Activated T-cell treated with anti-CD3 and anti-CD28 coated beads, Interleukin-2, amount 50 U/mL, for 48 hours (primary cell): Measurements from ENCODE around the gene AGFG1.
"Not testable (repeated sequence)": the region's sequence is repeated elsewhere in the genome, so short reads cannot be mapped to it uniquely, and the experiment has no call there.

Experiments
- DNase-seq, 2 experiments: peaks; one replicate each; pipeline ENCODE4 v3.0.0-alpha.2; 2020

Gene AGFG1

DNA sequence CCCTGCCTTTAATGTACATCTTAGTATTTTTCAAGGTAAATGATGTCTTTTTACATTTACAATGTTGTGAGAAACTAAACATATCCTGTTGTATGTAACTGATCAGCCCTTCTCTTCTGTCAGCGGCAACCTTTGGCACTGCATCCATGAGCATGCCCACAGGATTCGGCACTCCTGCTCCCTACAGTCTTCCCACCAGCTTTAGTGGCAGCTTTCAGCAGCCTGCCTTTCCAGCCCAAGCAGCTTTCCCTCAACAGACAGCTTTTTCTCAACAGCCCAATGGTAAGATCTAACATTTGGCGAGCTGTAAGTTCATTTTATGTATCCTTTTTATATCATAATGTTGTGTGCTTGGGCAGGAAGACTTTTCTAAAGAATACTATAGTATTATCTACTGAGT lies 79.9 kb downstream of the AGFG1 start:
- no peak for DNase-seq

- DNase-seq: no peak
These were observed 90.6 kb downstream of the AGFG1 start for GRCh38 chr2:227562581-227562980.

DNA sequence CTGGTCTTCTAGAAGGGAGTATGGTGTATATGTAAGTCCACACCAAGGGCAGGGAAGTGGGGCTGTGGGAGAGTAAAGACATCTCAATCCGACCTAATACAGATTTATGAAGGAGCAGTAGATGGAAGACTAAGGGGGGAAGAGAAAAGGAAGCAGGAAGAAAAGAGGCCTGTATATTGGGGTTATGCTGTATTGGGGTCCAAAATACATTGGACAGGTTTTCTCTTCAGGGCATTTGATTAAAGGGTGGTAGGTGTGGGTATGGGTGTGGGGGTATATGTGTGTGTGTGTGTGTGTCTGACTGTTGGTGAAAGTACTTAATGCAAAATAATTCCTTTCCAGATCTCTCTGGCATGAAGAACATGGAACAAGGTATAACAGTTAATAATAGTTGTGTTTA lies 93.1 kb downstream of the AGFG1 start:
- no peak for DNase-seq

- no peak for DNase-seq
These were observed 94.1 kb downstream of the AGFG1 start for GRCh38 chr2:227566012-227566411.

DNA sequence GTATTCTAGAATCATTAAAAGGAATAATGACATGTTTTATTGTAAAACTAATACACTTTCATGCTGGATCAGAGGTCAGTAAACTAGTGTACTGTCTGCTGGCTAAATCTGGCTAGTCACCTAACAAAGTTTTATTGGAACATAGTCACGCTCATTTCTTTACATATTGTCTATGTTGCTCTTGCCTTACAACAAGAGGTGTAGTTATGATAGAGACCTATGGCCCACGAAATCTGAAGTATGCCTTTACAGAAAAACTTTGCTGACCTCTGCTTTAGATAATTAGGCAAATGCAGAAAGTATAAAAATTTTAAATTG lies 96.9 kb downstream of the AGFG1 start:
- DNase-seq: no peak

DNA sequence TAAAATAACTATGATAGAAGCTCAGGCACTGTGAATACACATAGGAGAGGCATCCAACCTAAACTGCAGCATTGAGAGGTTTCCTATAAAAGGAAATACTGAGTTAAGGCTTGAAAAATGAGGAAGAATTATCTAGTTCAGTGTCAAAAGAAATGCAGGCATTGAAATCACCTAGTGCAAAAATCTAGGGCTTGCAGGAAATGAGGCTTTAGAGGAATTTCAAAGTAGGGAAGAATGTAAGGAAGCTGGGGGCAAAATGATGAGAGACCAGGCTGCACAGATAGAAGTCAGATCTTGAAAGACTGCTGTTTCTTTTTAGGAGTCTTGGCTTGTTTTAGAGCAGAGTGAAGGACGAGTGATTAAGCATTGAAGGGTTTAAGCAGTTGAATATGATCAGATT lies 98.7 kb downstream of the AGFG1 start:
- DNase-seq: no peak

DNA sequence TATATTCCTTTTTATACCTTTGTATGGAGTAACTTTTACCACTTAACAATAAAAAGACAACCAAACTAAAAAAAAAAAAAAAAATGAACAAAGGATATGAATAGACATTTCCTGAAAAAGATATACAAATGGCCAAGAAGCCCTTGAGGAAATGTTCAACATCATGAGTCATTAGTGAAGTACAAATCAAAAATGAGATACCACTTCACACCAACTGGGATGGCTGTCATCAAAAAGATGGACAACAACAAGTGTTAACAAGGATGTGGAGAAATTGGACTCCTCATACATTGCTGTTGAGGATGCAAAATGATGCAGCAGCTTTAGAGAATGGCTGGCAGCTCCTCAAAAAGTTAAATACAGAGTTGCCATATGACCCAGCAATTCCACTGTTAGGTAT lies 104.2 kb downstream of the AGFG1 start:
- DNase-seq: no peak

GRCh38 chr2:227576812-227577211 lies 104.9 kb downstream of the AGFG1 start:
- DNase-seq: no peak

DNA sequence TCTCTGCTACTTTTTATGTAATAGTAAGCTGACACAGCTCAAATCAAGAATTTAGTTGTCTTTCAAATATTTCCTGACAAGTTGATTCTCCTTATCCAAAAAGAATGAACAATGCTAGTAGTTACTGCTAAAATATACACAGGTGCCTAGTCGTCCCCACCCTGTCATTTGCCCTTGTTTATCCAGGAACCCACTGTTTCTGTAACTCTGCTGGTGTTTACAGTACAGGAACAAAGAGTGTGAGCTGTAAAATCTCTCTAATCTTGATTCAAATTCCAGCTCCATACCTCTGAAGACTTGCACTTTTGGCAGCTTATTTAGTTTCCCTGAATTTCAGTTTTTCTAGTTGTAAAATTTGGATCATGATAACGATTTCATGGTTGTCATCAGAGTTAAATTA lies 105.6 kb downstream of the AGFG1 start:
- DNase-seq: no peak

- no peak for DNase-seq
These were observed 106.7 kb downstream of the AGFG1 start for GRCh38 chr2:227578642-227579041.

DNA sequence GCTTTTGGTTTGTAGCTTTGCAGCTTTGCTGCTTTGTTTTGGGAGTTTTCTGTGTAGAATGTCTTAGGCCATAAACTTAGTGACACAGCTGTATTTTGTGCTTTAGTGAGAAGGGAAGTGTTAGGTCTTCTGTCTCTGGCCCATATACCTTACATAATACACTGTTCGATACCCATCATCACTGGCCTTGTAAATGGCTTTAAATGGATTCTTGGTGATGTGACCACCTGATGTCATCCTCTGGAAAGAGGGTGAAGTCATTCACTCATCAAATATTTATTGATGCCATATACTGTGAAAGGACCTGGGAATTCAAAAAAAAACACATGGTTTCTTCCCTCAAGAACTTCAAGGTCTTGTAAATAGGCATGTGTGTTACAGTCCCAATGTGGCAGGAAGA lies 107.8 kb downstream of the AGFG1 start:
- no peak for DNase-seq

DNA sequence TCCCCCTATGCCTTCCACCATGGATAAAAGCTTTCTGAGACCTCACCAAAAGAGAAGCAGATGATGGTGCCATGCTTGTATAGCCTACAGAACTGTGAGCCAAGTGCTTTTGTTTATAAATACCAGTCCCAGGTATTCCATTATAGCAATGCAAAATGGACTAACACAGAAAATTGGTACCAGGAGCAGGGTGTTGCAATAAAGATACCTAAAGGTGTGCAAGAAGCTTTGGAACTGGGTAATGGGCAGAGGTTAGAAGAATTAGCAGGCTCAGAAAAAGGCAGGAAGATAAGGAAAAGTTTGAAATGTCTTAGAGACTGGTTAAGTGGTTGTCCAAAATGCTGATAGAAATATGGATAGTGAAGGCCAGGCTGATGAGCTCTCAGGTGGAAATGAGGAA lies 110.4 kb downstream of the AGFG1 start:
- DNase-seq: no peak

- DNase-seq: no peak
These were observed 120.9 kb downstream of the AGFG1 start for GRCh38 chr2:227592694-227593387.

DNA sequence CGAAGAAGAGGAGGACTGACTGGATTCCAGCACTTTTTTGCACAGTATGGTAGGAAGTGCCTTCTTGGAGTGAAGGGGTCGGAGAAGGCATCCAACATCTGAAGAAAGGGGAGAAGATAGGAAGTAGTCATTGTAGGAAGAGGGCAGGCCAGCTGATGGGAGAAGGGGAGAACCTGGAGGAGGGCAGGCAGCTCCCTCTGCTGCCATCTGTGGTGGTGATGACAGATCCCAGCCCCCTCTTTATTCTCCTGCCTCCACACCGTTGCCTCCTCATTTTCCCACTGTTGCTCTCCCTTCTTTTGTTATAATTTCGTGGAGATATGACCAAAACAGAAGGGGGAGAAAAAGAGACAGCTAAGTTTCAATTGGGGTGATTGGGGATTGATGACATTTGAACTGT lies 123.8 kb downstream of the AGFG1 start:
- no peak for DNase-seq

DNA sequence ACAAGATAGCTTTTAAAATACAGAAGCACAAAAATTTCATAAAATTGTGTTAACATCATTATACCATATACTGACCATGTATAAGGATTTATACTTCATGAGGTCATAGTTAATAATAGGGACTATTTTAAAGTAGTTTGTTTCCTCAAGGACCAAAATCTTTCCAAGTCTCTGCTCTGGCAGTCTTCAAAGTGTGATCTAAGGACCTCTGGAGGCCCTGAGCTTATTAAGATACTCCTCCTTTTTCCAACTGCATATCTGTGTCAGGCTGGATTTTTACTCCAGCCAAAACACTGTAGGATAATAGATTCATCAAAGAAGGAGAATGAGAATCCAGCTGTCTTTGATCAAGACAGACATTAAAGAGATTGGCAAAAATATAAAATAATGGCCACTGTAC lies 125.1 kb downstream of the AGFG1 start:
- no peak for DNase-seq

DNA sequence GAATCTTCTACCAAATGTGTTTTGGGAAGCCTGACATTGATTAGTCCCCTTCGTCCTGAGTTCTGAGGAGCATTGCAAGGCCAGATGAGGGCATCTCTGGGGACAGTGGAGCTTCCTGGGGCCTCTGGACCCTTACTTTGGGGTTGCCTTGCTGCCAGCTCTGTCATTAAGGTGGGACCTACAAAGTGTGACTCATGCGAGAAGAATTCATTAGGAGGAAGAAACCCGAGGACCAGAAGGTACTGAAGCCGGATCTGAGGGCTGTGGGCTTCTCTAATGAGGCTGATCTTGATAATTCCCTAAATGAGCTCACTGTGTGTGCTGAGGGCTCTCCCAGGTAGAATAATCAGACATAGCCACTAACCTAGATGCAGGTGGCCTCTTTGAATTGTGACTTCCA lies 126.0 kb downstream of the AGFG1 start:
- DNase-seq: no peak

GRCh38 chr2:227598835-227599503 lies 127.0 kb downstream of the AGFG1 start, which contains the start of gene SCYGR2:
Gene SCYGR2 (plus strand): TSS chr2:227598893. CDS start chr2:227598893, 0 bp downstream.
- not testable (repeated sequence) for DNase-seq

- no peak for DNase-seq
These were observed 130.4 kb downstream of the AGFG1 start for GRCh38 chr2:227602358-227602757.

DNA sequence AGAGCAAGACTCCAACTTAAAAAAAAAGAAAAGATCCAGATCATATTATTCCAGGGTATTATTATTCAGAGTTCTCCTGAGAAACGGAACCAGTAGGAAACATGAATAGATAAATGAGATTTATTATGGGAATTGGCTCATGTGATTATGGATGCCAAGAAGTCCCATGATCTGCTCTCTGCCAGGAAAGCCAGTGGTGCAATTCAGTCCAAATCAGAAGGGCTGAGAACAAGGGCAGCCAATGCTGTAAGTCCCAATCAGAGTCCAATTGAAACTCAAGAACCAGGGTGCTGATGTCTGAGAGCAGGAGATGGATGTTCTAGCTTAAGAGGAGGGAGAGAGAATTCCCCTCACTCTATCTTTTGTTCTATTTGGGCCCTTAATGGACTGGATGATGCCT lies 134.5 kb downstream of the AGFG1 start:
- DNase-seq: no peak

GRCh38 chr2:227607941-227608340 lies 136.0 kb downstream of the AGFG1 start:
- no peak for DNase-seq

DNA sequence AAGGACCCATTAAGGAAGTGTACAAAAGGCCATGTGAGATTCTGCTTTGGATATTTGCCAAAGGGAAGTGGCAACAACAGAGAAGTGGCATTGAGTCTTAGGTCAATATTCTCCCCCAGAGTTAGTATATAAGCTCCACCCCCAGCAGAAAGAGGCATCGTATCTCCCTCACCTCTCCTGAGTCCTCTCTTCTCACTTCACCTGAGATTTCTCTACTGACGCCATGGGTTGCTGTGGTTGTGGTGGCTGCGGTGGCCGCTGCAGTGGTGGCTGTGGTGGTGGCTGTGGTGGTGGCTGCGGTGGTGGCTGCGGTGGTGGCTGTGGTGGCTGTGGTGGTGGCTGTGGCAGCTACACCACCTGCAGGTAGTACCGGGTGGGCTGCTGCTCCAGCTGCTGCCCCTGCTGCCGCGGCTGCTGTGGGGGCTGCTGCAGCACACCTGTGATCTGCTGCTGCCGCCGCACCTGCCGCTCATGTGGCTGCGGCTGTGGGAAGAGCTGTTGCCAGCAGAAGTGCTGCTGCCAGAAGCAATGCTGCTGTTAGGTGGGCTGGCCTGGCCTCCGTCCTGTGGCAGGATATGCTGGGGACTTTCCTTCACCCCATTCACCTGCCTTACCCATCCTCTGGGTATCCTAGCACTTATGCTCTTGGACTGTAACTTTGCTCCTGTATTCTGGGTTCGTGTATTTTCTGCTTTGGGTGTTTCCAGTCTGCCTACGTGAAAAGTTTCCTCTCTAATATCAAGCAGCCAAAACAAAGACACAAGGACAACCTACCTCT lies 136.8 kb downstream of the AGFG1 start:
- peak; percentile 26 to 41 for DNase-seq

GRCh38 chr2:227610123-227610522 lies 138.2 kb downstream of the AGFG1 start:
- no peak for DNase-seq
